GM12873 (cell line): ENCODE results near the gene HDAC5.

Experiments
- CTCF ChIP-seq: IDR thresholded peaks from 2 replicates; pipeline ENCODE4 v1.5.1; 2012; ENCODE audit warnings: low read depth, mild to moderate bottlenecking, moderate library complexity, low read length, control low read depth; ENCODE audit not compliant: insufficient read depth; ENCODE audit errors: missing control alignments

The HDAC5 gene

DNA sequence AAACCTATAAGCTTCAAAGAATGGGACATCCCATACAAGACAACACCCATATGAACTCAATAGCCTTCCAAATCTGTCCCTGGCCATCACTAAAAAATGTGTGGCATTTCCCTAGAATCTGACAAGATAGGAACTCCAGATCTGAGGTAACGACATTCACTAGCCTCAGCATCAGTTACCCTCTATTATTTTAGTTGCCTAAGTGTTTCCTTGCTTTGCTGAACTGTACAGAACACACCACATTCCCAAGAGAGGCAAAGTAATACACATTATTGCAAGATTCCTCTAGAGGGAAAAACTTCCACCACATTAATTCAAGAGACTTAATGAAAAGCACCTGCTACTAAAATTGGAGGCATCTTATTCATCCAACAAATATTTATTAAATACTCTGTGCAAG is 62.0 kb downstream of the HDAC5 start:
- no peak for TF ChIP-seq CTCF

DNA sequence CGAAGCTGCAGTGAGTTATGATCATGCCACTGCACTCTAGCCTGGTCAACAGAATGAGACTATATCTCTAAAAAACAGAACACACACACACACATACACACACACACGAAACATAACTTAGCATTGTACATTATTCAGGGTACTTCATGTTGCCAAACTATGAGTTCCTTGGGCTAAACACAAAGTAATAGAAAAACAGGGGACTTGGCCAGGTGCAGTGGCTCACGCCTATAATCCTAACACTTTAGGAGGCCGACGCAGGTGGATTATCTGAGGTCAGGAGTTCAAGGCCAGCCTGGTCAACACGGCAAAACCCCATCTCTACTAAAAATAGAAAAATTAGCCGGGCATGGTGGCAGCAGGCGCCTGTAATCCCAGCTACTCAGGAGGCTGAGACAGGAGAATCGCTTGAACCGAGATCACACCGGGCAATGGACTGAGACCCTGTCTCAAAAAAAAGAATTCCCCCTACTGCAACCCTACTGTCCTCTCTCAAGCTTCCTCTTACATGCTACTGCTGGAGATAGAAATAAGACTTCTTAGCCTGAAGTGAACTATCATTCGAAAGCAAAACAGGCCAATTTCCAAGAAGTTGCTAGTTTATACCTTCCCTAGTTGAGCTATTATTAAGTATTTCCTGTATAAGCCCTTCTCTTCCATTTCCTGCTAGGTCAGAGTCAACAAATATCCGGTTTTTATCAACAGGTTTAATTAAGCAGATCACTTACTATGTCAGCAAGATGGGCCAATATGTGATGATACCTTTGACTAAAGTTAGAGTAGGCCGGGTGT is 64.1 kb downstream of the HDAC5 start:
- TF ChIP-seq CTCF = no peak

DNA sequence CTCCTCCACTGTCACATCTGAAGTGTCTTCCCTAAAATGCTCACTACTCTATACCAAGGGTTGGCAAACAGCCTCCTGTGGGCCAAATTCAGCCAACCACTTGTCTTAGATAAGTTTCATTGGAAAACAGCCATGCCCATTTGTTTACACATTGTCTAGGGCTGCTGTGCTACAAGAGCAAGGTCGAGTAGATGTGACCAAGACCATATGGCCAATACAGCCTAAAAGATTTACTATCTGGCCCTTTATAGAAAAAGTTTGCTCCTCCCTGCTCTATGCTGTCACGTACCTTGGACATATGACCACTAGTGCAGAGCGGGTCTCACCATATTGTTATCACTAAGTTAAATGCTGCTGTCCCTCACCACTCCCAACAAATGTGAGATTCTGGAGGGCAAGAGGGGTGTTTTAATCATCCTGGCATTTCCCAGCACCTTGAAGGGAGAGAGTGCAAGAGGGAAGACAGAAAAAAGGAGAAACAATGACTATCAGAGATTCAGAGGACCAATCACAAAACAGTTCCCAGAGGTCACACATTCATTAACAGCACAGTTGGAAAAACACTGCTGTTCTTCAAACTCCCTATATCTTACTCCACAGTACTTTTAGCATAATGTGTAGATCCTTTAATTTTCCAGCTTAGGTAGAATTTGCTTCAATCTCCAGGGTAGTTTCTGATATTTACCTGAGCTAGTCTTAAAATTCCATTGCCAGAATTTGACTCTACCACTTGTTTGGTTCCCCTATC is 70.1 kb downstream of the HDAC5 start:
- no peak for TF ChIP-seq CTCF

DNA sequence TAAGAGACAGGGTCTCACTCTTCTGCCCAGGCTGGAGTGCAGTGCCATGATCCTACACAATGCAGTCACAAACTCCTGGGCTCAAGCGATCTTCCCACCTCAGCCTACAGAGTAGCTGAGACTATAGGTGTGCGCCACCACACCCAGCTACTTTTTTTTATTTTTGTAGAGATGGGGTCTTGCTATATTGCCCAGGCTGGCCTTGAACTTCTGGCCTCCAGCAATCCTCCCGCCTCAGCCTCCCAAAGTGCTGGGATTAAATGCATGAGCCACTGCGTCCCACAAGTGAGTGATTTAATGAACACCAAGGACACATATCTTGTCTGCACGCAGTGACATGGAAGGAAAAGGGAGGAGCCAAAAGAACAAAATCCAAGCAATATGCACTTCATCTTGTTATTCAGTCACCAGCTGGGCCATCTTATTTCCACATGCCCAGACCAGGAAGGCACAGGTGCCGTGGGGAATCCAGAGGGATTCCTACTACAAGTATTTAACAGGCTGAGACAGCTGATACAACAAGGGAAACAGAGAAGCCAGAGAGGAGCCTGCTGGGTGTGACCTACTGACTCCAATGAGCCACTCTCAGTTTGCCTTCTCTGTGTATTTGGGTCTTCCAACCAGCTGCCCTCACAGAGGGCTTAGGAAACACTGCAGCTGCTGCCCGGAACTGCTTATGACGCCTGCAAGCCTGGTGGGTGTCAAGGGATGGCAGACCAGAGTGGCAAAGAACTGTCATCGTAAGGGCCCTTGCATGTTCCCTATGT is 74.0 kb downstream of the HDAC5 start:
- no peak for TF ChIP-seq CTCF

DNA sequence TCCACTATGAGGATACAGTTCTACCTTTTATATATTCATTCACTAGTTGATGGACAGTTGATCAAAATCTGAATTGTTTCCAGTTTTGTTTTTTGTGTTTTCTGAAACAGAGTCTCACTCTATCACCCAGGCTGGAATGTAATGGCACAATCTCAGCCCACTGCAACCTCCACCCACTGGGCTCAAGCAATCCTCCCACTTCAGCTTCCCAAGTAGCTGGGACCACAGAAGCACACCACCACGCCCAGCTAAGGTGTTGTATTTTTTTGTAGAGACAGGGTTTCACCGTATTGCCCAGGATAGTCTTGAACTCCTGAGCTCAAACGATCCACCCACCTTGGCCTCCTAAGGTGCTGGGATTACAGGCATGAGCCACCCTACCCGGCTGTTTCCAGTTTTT is 78.0 kb downstream of the HDAC5 start:
- TF ChIP-seq CTCF = no peak

DNA sequence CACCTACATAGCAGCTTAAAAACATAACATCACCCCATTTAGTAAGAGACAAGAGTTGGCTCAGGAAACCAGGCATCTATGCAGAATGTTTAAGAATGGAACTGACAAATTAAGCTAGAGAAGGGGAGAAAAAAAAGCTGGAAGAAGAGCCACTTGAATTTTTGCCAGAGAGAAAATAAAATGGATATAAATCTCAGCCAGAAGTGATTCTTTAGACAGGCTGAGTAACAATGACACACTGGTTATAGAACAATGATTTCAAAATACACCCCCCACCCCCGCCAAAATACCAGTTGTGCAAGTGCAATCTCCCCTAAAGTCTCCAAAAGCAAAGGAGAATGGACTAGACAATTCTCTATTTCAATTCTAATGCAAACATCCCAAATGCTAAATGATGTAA is 79.4 kb downstream of the HDAC5 start:
- no peak for TF ChIP-seq CTCF

- no peak for TF ChIP-seq CTCF
Observed at GRCh38 chr17:44043272-44043696, 80.2 kb downstream of the HDAC5 start.
